ENCODE results near the gene WWTR1. TPM values are rescaled to one million over a fixed set of nuclear protein-coding genes. Genes with fewer than 3 reads are reported as not detected.

Gene WWTR1
- total RNA-seq, 1 donor from 2014 or later: 137 TPM

DNA sequence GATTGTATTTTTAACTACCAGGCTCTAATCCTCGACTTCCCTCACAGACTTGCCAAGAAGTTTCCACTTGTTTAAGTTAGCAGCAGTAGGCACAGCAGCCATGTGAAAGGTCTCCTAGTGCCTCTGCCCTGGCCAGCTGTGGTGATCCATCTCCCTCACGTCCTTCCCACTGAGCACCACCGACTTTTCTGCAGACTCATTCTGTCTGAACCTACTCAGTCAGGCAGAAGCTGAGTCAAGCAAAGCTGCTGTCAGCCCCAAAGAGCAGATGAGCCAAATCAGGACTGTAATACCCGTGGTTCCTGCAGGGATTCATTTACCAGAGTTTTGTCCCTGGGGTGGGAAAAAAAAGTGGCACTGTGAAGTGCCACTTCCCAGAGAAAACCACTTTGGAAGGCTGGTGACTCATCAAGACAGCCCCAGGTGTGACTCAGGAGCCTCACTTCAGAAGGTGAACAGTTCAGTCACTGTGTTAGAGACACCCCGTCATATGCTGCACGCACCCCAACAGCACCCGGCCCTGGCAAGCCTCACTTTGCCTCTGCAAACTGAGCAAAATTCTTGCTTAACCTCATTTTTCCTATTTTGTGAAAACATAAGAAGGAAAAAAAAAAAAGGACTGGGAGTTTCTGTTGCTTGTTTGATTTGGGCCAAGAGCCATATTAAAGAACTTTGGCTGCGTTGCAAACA lies 76.0 kb downstream of the WWTR1 start:
- peaks cover 2% of the 10 kb centered on the region for H3K27me3 Mint-ChIP-seq (ENCODE audit: unreplicated experiment)
- DNase-seq (ENCODE audit: low spot score): no peak
- H3K4me1 Mint-ChIP-seq (ENCODE audit: unreplicated experiment): peaks cover 49% of the 10 kb centered on the region
- TF ChIP-seq, protein P1, sequence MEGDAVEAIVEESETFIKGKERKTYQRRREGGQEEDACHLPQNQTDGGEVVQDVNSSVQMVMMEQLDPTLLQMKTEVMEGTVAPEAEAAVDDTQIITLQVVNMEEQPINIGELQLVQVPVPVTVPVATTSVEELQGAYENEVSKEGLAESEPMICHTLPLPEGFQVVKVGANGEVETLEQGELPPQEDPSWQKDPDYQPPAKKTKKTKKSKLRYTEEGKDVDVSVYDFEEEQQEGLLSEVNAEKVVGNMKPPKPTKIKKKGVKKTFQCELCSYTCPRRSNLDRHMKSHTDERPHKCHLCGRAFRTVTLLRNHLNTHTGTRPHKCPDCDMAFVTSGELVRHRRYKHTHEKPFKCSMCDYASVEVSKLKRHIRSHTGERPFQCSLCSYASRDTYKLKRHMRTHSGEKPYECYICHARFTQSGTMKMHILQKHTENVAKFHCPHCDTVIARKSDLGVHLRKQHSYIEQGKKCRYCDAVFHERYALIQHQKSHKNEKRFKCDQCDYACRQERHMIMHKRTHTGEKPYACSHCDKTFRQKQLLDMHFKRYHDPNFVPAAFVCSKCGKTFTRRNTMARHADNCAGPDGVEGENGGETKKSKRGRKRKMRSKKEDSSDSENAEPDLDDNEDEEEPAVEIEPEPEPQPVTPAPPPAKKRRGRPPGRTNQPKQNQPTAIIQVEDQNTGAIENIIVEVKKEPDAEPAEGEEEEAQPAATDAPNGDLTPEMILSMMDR (IDR thresholded peaks at IDR 0.05; ENCODE audit: unreplicated experiment): no peak
- peaks cover 16% of the 10 kb centered on the region for H3K36me3 Mint-ChIP-seq (ENCODE audit: low read depth, unreplicated experiment)
- H3K9me3 Mint-ChIP-seq (ENCODE audit: unreplicated experiment): no peaks in the 10 kb centered on the region
- H3K4me3 Mint-ChIP-seq (ENCODE audit: unreplicated experiment): no peak overlapping the region
- peak overlapping the region; percentile 1 for H3K27ac Mint-ChIP-seq (ENCODE audit: unreplicated experiment)

GRCh38 chr3:149581248-149581647 lies 76.6 kb downstream of the WWTR1 start:
- Mint-ChIP-seq H3K4me3 (ENCODE audit: unreplicated experiment) (no peak overlapping the region), H3K36me3 (ENCODE audit: low read depth, unreplicated experiment) (peaks cover 13% of the 10 kb centered on the region), H3K9me3 (ENCODE audit: unreplicated experiment) (no peaks in the 10 kb centered on the region), H3K27me3 (ENCODE audit: unreplicated experiment) (peaks cover 5% of the 10 kb centered on the region), H3K27ac (ENCODE audit: unreplicated experiment) (peak overlapping the region; percentile 61), H3K4me1 (ENCODE audit: unreplicated experiment) (peaks cover 52% of the 10 kb centered on the region)
- DNase-seq (ENCODE audit: low spot score): no peak
- TF ChIP-seq, protein P1 (IDR thresholded peaks at IDR 0.05; ENCODE audit: unreplicated experiment): no peak

- peaks cover 7% of the 10 kb centered on the region for H3K27me3 Mint-ChIP-seq (ENCODE audit: unreplicated experiment)
- H3K27ac Mint-ChIP-seq (ENCODE audit: unreplicated experiment): no peak overlapping the region
- H3K36me3 Mint-ChIP-seq (ENCODE audit: low read depth, unreplicated experiment): peaks cover 13% of the 10 kb centered on the region
- H3K9me3 Mint-ChIP-seq (ENCODE audit: unreplicated experiment): no peaks in the 10 kb centered on the region
- TF ChIP-seq, protein P1 (IDR thresholded peaks at IDR 0.05; ENCODE audit: unreplicated experiment): no peak
- peak overlapping the region; percentile 19 for H3K4me3 Mint-ChIP-seq (ENCODE audit: unreplicated experiment)
- no peak for DNase-seq (ENCODE audit: low spot score)
- H3K4me1 Mint-ChIP-seq (ENCODE audit: unreplicated experiment): peaks cover 64% of the 10 kb centered on the region
Observed at GRCh38 chr3:149579838-149580542, 77.8 kb downstream of the WWTR1 start.

DNA sequence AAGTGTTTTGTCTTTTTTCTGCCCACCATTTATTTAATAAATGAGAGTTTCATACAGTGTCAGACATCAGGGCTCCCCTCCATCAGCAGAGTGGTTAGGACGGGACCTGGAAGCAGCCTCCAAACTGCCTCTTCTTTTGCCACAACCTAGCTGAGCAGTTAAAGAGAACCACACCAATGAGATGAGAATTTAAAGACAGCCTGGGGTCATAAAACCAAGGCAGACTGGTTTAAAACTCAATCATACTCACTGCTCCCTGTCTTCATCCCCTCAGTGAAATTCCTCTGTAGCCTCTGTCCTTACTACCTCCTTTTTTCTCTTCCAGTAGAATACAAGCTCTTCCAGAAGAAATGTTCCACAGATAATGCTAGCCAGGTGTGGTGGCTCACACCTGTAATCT lies 78.7 kb downstream of the WWTR1 start:
- peaks cover 13% of the 10 kb centered on the region for H3K36me3 Mint-ChIP-seq (ENCODE audit: low read depth, unreplicated experiment)
- DNase-seq (ENCODE audit: low spot score): no peak
- no peak overlapping the region for H3K27ac Mint-ChIP-seq (ENCODE audit: unreplicated experiment)
- TF ChIP-seq, protein P1 (IDR thresholded peaks at IDR 0.05; ENCODE audit: unreplicated experiment): no peak
- peaks cover 66% of the 10 kb centered on the region for H3K4me1 Mint-ChIP-seq (ENCODE audit: unreplicated experiment)
- peaks cover 7% of the 10 kb centered on the region for H3K27me3 Mint-ChIP-seq (ENCODE audit: unreplicated experiment)
- H3K9me3 Mint-ChIP-seq (ENCODE audit: unreplicated experiment): no peaks in the 10 kb centered on the region
- H3K4me3 Mint-ChIP-seq (ENCODE audit: unreplicated experiment): no peak overlapping the region

DNA sequence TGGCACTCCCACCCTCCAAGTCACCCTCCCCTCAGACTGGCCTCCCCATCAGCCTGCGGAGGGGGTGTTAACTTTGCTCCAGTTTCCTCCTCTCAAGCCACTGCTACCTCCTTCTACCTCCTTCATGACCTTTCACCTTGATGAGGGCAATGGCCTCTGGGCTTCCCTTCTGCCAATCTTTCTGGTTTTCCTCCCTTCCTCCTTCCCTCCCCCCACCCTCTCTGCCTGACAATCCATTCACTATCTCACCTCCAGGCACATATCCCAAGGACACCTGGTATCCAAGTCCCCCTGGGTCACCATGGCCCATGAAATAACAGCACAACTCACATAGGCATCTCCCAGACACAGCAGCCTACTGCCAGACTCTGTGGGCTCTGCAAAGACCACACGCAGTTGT lies 80.0 kb downstream of the WWTR1 start:
- Mint-ChIP-seq H3K27ac (ENCODE audit: unreplicated experiment) (peak overlapping the region; percentile 14), H3K4me3 (ENCODE audit: unreplicated experiment) (no peak overlapping the region), H3K27me3 (ENCODE audit: unreplicated experiment) (peaks cover 7% of the 10 kb centered on the region), H3K4me1 (ENCODE audit: unreplicated experiment) (peaks cover 73% of the 10 kb centered on the region), H3K9me3 (ENCODE audit: unreplicated experiment) (no peaks in the 10 kb centered on the region), H3K36me3 (ENCODE audit: low read depth, unreplicated experiment) (peaks cover 13% of the 10 kb centered on the region)
- no peak for DNase-seq (ENCODE audit: low spot score)
- TF ChIP-seq, protein P1 (IDR thresholded peaks at IDR 0.05; ENCODE audit: unreplicated experiment): no peak
